Hepatocyte (in vitro differentiated cells): ENCODE data around the gene HLA-E.

Experiments used
- CTCF ChIP-seq: fragments of 200-600 bp; sonication (generic); IDR thresholded peaks from 2 replicates; pipeline ENCODE4 v1.5.1; 2016; ENCODE audit warnings: antibody characterized with exemption, mild to moderate bottlenecking; ENCODE audit not compliant: poor library complexity
- EZH2phosphoT487 ChIP-seq: fragments of 200-600 bp; sonication (generic); IDR thresholded peaks from one replicate; pipeline ENCODE4 v1.6.1; 2018; ENCODE audit warnings: antibody characterized with exemption, mild to moderate bottlenecking, low read depth, moderate library complexity; ENCODE audit not compliant: unreplicated experiment, severe bottlenecking

- TF ChIP-seq EZH2phosphoT487: no peak
- no peak for TF ChIP-seq CTCF
These were observed 26.8 kb downstream of the HLA-E start for GRCh38 chr6:30515944-30516753.
